ENCODE data around the gene TMX2. TPM values are rescaled to one million over a fixed set of nuclear protein-coding genes. Genes with fewer than 3 reads are reported as not detected.
A peak's percentile ranks its signal among the peaks of the same experiment; 100 is the strongest.

The TMX2 gene
- total and polyA plus RNA-seq, 7 donors, result 31.5 to 192 (median 64.6) TPM

DNA sequence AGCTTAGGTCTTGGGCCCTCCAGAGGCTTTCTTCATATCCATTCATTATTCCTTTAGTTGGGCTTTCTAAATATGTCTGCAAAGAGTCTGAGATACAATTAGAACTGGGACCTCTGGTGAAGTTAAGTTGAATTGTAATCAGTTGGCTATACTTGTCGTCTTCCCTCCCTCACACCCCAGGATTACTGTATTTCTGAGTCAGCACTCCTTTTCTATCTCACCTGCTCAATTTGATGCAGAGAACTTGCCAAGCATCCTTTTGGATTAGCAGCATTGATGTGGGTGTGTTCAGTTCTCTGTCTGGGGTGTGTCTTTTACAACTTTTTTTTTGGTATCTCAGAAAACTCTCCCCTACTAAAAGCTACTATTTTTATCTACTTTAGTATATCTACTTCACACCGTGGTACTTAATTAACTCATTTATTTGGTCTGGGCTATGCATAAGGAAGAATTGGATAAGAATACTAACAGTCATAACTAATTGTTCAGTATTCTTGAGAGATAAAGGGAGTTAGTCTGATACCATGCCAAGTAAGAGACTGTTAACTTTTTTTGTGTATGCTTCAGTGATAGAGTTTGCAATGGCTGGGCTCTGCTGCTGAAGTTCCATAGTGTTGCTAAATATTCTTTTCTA is 64.3 kb downstream of the TMX2 start:
- peak overlapping the region; percentile 38 for H3K4me3 ChIP-seq
- H3K9me3 ChIP-seq, result no peaks in the 10 kb centered on the region
- WGBS, 3 donors, result 25 to 28% (median 27%) methylated on average over 2 of the region's 2 CpGs

GRCh38 chr11:57777969-57778317 is 65.5 kb downstream of the TMX2 start:
- peak overlapping the region; percentile 38 for H3K4me3 ChIP-seq
- H3K27me3 ChIP-seq (ENCODE audit: insufficient read depth in 3 of 3, low read length in 2 of 3), result no peaks in the 10 kb centered on the region
- no peak for DNase-seq
- WGBS, 3 donors, result 26 to 47% (median 26%) methylated on average over 3 of the region's 3 CpGs
- no peaks in the 10 kb centered on the region for H3K36me3 ChIP-seq (ENCODE audit: insufficient read depth in 1 of 2, low read depth in 1 of 2)
- no peaks in the 10 kb centered on the region for H3K9me3 ChIP-seq
- peak in 2 of 4 donors; percentile 15 to 19 for ATAC-seq
- intact Hi-C loops (cut with DNase I), result loop anchor here in 1 of 2 donors (2.0 kb wide), 1 partner anchor 15 kb away; no protein-coding TSS in a partner anchor
- TF ChIP-seq CTCF (IDR thresholded peaks at IDR 0.05), result no peak
- H3K27ac ChIP-seq, result peak overlapping the region; percentile 75
- H3K4me1 ChIP-seq, result peaks cover 86% of the 10 kb centered on the region

More for the DNA sequence above, 64.3 kb downstream of the TMX2 start:
- TF ChIP-seq CTCF (IDR thresholded peaks at IDR 0.05), result no peak
- no peaks in the 10 kb centered on the region for H3K27me3 ChIP-seq (ENCODE audit: insufficient read depth in 3 of 3, low read length in 2 of 3)
- ATAC-seq (no peak), DNase-seq (no peak)
- H3K27ac ChIP-seq, result peak overlapping the region; percentile 75
- intact Hi-C loops (cut with DNase I), result no loop called here
- H3K36me3 ChIP-seq (ENCODE audit: insufficient read depth in 1 of 2, low read depth in 1 of 2), result no peaks in the 10 kb centered on the region
- H3K4me1 ChIP-seq, result peaks cover 92% of the 10 kb centered on the region

DNA sequence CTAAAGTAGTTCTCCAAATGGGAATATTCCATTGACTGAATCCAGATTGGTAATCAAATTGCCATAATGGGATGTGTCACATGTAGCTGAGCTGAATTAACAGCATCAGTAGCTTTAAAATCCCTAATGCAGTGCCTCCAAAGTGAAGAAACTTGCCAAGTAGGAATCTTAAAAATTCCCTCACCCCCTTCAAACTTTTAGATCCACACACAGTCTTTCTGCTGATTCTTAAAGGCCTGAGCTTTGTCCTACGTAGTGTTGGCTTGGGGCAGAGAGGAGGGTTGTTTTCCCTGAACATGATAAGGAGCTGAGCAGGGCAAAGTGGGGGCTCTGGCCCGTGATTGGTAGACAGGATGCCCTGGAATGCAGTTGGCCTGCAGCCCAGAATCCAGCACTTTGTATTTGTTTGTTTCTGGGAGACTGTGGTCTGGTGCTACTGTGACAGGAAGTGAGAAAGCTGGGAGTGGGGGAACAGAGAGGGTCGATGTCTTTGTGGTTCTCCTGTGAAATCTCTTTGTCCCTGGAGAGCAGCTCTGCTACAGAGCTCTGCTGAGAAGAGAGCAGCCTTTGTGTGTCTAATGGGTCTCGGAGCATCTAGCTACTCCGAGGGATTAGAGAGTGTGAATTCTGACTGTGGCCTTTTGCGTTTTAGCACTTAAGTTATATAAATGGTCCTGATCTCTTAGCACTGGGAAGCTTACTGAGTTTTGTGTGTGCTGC is 66.1 kb downstream of the TMX2 start:
- Histone ChIP-seq H3K27me3 (ENCODE audit: insufficient read depth in 3 of 3, low read length in 2 of 3) (no peaks in the 10 kb centered on the region), H3K9me3 (no peaks in the 10 kb centered on the region), H3K36me3 (ENCODE audit: insufficient read depth in 1 of 2, low read depth in 1 of 2) (no peaks in the 10 kb centered on the region), H3K27ac (peak overlapping the region; percentile 75), H3K4me3 (peak overlapping the region; percentile 38), H3K4me1 (peaks cover 82% of the 10 kb centered on the region)
- intact Hi-C loops (cut with DNase I), result loop anchor here in 1 of 2 donors (2.0 kb wide), 1 partner anchor 16 kb away; no protein-coding TSS in a partner anchor
- no peak for TF ChIP-seq CTCF (IDR thresholded peaks at IDR 0.05)
- peak; percentile 65 to 81 (median 78) for ATAC-seq
- 2 to 5% (median 4%) methylated on average over 6 of the region's 6 CpGs for WGBS, 3 donors
- peak; percentile 86 to 88 for DNase-seq

DNA sequence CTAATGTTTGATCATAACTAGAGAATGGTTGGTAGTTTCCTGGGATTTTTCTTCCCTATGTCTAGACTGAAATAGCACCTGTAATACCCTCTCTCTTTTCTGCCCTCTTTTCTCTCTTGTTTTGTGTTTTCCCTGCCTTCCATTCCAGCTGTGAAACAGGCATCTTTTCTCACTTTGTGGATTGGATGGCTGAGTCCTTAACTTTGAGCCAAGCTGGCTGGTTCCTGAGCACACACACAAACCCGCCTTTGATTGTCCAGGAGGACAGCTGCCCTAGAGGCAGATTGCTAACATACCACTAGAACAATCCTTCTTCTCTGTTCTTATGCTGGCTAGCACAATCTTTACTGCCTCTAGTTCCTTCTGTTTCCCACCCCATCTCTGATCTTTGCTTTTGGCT is 66.9 kb downstream of the TMX2 start:
- ATAC-seq (peak; percentile 45 to 65 (median 59)), DNase-seq (no peak)
- Histone ChIP-seq H3K4me3 (peak overlapping the region; percentile 38), H3K36me3 (ENCODE audit: insufficient read depth in 1 of 2, low read depth in 1 of 2) (no peaks in the 10 kb centered on the region), H3K27ac (peak overlapping the region; percentile 75), H3K4me1 (peaks cover 74% of the 10 kb centered on the region), H3K9me3 (no peaks in the 10 kb centered on the region), H3K27me3 (ENCODE audit: insufficient read depth in 3 of 3, low read length in 2 of 3) (no peaks in the 10 kb centered on the region)
- TF ChIP-seq CTCF (IDR thresholded peaks at IDR 0.05), result no peak
- intact Hi-C loops (cut with DNase I), result loop anchor here in 1 of 2 donors (2.0 kb wide), 1 partner anchor 16 kb away; no protein-coding TSS in a partner anchor
- 7 to 19% (median 9%) methylated on average over 1 of the region's 1 CpG for WGBS, 3 donors
